HG03060 (cell line): ENCODE results near the gene ELMOD3.
"Not testable (repeated sequence)": the region's sequence is repeated elsewhere in the genome, so short reads cannot be mapped to it uniquely, and the experiment has no call there.

ENCODE experiments used
- ATAC-seq: cut with Tn5 transposase; IDR thresholded peaks from one replicate; pipeline ENCODE4 v1.9.1; 2021; ENCODE audit warnings: low read depth, moderate number of reproducible peaks; ENCODE audit not compliant: unreplicated experiment

Gene ELMOD3

DNA sequence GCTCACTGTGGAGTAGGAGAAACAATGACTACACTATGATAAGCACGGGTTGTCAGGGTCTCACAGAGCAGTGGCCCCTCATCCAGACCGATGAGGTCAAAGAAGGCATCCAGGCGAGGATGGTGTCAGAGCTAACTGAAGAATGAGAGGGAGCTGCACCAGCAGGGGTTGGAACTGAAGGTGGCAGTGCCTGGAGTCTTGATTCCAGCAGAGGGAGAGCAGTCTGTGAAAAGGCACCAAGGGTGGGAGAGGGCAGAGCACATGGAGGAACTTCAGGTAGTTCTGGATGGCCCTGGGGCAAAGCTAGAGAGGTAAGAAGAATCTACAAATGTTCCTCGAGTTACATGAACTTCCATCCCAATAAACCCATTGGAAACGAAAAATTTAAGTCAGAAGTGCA, 12.6 kb downstream of the ELMOD3 start:
- no peak for ATAC-seq

DNA sequence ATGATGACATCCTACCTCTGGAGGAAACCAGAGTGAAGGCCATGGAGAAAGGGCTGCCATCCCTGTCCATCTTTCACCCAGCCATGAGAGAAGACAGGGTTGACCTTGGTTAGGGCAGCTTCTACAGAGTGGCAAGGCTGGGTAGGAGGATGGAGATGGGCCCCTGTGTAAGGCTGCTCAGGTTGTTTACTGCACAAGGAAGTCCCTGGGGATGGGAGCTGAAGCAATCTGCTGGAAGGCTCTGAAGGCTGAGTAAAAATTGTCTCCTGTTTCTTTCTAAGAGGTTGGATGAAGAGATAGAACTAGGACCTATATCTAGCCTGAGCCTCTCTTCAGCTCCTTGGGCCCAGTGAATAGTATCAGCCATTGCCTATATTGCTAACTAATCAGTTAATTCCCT, 14.4 kb downstream of the ELMOD3 start:
- no peak for ATAC-seq

DNA sequence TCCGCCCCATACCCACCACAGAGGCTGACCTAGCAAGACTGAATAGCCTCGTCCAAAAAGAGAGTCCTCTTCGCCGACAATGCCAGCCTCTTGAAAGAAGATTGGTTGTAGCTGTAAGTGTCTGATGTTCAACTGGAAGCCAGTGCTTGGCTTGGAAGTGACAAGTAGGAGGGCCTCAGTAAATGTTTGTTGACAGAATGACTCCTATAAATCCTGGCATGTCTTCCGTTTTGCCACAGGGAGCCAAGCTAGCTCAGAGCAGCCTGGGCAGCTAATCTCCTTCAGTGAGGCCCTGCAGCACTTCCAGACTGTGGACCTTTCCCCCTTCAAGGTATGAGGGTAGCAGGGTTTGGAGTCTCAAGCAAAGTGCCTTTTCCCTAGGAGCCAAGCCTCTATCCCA, 14.9 kb downstream of the ELMOD3 start:
- no peak for ATAC-seq

DNA sequence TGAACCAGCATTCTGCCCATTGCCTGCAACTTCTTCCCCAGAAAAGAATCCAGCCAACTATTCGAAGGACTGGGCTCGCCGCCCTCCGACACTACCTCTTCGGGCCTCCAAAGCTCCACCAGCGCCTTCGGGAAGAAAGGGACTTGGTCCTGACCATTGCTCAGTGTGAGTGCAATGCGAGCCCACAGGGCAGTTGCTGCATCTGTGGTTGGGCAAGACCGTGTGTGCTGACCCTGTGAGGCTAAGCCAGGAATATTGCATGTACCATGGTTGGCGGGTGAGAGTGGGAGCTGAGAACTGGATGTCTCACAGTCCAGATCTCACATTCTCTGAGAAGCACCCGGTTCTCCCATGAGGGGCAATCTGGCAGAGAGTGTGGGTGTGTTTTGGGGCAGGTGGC, 16.5 kb downstream of the ELMOD3 start:
- no peak for ATAC-seq

DNA sequence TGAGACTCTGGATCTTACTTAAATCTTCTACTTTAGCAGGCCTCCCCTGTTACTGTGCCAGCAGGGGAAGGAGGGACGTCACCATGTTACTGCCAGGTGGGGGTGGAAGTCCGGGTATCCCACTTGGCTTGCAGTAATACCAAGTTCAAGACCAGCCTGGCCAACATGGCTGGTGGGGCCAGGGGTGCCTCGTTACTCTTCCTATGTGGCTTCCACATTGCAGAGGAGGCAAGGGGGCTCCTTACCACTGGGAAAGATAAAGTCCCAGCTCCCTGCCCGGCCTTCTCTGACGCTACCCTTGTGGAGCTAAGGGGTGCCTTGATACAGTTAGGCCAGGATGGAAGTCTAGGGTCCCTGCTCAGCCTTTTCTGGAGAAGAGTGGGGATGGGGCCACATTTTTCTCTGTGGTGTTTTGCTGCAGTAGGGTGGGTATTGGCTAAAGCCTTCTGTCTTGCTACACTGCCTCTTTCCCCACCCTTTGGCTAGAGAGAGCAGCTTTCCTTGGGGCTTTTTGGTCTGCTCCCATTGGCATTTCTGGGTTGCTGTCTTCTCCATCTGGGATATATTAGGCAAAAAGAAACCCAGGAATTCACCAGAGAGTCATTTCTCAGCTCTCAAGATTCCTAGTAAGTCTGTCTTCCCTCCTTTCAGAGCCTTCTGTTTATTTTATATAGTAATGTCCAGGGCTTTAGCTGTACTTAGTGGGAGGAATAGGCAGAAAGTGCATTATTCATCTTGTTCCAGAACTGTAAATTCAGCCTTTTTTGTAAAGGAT, 21.9 kb downstream of the ELMOD3 start:
- ATAC-seq = no peak

DNA sequence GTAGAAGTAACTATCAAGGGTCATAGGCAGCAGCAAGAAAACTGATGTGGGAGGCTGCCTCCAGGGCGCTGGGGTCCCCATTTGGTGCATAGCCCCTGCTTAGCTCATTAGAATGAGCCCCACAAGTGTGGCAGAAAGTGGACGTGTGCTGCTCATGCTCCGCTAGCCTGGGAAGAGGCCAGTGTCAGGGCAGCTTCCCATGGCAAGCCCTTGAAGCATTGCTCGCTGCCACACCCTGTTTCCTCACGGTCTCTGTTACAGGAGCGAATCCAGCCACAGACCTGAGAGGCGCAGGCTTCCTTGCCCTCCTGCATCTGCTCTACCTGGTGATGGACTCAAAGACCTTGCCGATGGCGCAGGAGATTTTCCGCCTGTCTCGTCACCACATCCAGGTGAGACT, 22.5 kb downstream of the ELMOD3 start:
- ATAC-seq = no peak

DNA sequence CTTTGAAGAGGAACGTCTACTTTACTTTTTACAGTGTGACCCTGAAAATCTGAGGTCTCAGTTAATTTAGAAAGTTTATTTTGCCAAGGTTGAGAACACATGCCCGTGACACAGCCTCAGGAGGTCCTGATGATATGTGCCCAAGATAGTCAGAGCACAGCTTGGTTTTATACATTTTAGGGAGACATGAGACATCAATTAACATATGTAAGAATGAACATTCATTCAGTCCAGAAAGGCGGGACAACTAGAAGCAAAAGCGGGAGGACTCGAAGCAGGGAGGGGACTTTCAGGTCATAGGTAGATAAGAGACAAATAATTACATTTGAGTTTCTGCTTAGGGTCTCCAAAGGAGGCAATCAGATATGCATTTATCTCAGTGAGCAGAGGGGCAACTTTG, 23.7 kb downstream of the ELMOD3 start:
- no peak for ATAC-seq

DNA sequence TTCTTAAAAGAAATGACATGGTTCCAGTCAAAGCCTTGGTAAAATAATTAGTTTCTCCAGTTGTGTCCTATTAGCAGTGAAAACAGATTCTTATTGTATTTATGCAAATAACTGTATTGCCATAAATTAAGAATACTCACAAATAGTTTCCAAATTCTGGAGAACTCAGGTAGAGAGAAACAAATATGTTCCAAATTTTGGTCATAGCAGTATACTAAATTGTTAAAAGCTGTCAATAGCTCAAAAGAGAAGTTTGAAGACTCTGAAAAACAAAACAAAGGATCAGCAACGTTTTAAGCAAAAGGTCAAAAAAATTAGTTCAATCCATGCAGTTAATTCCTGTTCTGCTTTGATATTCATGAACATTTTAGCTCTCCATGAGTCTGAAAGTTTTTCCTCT, 25.5 kb downstream of the ELMOD3 start:
- no peak for ATAC-seq

DNA sequence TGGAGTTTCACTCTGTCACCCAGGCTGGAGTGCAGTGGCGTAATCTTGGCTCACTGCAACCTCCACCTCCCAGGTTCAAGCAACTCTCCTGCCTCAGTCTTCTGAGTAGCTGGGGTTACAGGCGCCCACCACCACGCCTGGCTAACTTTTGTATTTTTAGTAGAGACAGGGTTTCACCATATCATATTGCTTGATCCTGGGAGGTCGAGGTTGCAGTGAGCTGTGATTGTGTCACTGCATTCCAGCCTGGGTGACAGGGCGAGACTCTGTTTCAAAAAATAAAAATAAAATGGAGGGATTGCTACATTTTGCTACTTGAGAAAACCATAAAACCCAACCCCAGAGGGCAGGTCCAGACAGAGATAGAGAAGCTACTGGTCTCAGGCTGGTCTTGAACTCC, 28.6 kb downstream of the ELMOD3 start:
- ATAC-seq = not testable (repeated sequence)

DNA sequence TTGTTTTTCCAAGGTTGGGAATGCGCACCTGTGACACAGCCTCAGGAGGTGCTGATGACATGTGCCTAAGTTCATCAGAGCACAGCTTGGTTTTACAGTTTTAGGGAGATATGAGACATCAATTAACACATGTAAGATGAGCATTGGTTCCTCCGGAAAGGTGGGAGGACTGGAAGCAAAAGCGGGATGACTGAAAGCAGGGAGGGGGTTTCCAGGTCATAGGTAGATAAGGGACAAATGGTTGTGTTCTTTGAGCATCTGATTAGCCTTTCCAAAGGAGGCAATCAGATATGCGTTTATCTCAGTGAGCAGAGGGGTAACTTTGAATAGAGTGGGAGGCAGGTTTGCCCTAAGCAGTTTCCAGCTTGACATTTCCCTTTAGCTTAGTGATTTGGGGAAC, 29.3 kb downstream of the ELMOD3 start:
- ATAC-seq = no peak

DNA sequence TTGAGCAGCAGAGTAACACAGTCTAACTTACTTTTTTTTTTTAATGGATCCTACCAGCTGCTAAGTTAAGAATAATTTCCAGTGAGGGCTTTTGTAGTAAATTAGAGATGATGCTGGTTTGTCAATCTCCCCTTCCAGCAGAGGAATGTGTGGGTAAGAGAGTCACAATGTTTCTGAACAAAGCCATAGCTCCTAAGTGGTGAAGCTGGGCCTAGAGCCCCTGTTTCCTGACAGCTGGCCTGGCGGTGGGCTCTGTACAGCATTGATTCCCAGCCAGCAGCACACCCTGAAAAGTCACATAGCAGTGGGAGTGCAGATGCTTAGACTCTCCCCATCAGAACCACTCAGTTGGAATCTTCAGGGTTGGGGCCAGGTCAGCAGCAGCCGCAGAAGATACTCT, 31.2 kb downstream of the ELMOD3 start:
- no peak for ATAC-seq

DNA sequence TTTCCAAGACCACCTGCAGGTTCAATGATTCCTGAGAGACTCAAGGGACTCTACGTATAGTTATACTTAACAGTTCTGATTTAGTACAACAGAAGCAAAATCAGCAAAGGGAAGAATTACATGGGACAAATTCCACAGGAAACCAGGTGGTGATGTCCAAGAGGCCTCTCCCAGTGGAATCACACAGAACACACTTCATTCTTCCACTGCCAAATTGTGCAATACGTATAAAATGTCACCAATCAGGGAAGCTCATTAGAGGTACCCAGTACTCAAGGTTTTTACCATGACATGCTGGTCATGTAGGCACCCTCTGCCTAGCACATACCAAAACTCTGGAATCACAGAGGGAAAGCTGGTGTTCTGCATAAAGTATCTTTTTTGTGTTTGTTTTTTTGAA, 33.2 kb downstream of the ELMOD3 start:
- ATAC-seq = no peak

DNA sequence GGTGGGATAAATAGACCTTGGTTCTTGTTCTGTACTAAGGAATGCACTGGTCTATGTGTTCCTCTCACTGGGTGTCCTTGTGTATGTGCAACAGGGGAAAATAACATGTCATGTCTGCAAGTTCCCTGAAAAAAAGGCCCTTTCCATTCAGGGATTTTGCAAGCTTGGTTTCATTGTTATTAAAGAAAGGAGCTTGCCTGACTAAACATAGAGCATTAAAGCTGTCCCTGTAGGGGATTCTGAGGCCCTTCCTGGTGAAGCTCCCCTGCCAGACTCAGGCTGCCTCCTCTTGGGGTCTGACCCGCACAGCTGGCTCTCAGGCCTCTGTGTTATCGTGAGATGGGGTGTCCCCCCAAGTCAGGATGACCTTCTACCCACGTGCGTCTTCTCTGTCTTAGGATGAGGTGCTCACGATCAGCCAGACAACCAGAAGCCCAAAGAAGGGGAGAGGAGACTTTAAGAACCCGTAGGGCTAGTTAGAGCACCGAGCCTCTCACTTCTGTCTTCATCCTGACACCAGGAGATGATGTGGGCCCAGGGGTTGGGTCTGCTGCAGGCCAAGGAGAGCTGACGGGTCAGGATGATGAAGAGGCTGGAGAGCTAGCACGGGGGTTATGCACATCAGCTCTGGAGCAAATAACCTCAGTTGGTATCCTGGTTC, 34.4 kb downstream of the ELMOD3 start:
- ATAC-seq = no peak

DNA sequence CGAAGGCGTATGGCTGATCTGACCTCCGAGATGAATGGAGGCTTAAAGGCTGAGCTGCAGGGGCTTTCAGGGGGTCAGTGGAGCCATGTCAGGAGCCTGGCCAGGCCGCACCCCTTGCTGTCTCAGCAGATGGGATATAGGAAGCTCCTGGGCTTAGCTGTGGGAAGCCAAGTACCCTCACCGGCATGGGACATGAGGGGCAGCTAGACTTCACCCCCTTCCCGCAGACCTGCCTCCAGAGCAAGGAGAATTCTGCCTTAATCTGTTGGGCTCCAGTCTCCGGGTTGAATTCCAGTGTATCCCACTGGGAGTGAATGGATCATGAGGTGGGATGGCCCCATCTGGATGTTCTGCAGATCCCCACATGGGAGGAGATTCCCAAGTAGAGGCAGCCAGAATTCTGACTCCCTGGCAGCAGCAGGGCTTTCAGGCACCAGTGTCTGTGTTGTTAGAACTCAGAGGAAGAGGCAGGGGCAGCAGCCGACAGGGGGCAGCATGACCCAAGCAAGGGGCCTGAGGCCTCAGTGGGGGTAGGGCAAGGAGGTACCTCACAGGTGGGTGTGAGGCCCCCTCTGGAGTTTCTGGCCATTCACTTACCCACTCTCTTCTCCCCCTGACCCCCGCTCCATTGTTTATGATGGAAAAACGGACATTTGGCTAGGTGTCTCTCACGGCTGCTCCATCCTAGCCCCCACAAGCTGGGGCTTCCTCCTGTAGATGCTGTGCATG, 36.5 kb downstream of the ELMOD3 start:
- no peak for ATAC-seq

DNA sequence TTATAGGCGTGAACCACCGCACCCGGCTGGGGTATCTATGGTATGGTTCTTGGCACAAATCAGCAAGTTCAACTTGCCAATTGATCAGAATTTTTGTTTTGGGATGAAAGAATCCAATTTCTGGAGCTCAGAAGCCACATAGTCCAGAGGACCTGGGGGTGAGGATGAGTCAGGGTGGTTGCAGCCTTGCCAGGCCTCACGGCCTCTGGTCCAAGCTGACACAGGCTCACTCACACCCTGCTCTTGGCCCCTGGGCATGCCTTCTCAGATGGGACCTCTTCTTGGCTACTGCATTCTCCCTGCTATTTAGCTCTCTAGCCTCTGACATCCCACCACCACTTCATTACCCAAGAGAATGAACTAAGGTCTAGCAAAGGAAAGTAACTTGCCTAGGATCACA, 39.3 kb downstream of the ELMOD3 start:
- ATAC-seq = no peak

DNA sequence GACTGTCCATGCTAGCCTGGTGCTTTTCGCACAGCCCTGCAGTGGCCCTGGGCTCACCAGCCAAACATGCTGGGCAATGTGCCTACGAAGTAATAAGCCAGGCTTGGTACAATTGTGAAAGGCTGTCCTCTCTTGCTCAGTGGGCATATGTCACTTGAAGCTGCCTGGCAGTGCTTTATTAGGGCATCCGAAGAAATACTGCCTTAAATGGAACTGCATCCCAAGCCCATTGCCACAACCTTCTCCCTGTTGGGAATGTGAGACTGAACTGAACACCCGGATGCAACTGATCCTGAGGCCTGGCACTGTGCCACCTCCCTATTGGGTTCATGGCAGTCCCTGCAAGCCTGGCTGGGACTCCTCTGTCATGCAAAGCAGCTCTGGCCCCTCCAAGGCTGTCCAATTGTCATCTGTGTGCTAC, 39.7 kb downstream of the ELMOD3 start:
- no peak for ATAC-seq

DNA sequence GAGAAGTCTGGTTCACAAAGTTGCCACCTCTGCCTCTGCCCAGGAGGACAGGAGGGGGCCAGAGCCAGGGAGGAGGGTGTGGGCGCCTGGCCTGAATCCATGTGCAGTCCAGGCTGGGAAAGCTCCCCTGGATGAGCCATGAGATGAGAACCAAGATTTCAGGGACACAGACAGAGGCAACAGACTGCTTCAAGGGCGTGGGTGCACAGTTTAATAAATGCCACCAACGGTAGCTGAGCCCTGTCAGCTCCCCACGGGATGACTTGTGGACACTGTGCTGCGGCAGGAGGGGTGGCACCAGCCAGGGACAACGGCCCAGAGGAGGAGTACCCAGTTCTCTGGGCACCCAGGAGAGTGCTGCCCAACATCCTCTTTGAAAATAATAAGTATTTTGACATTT, 40.4 kb downstream of the ELMOD3 start:
- ATAC-seq = no peak

DNA sequence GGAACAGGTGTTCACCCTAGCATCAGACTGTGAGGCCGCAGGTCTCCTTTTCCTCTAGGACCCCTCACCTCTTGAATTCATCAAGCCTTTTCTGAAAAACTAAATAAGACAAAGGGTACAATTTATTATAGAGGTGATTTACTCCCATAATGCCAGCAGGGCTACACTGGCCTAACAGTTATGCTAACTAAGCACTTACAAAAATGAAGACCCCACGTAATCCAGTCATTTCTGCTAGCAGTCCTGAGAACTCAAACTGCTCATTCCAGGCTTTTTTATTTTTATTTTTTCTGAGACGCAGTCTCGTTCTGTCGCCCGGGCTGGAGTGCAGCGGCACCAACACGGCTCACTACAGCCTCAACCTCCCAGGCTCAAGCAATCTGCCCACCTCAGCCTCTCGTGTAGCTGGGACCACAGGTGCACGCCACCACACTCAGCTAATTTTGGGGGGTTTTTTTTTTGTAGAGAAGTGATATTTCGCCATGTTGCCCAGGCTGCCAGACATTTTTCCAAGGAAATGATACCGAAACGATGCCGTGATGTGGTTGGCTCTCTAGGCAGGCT, 41.4 kb downstream of the ELMOD3 start:
- ATAC-seq = no peak

DNA sequence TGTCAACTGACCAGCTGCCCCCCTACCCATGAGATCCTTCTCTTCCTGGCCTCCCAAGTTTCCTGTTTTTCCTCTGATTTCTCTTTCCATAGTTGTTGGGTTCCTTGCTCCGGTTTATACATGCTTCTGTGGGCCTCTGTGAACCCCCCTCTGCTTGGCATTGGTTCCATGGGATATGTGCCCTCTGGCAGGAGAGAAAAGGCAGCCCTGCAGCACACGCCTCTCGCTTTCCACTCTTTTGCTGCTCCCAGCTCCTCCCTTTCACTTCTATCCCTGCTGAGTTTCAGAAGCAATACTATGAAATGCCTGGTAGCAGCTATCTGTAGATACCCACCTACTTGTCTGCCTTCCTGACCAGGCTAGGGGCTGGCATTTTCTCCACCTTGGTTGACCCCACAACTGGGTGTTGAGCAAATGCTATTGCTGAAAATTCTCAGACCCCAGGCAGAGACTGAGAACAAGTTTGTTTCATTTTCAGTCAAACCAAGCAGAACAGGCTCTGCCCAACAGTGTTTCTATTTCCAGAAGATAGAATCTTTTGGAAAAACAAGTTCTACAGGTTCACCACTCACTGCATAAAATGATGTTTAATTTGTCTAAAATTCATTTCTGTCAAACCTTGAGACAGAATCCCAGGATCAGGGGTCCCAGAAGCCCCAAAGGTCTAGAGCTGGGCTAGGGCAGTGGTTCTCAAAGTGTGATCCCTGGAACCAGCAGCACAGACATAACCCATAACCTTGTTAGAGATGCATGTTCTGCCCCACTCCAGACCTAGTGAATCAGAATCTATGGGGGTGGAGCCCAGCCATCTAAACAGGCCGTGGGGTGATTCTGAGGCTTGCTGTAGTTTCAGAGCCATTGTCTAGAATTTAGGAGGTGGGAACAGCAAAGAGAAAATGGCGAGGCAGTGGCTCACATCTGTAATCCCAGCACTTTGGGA, 42.2 kb downstream of the ELMOD3 start:
- ATAC-seq = no peak

DNA sequence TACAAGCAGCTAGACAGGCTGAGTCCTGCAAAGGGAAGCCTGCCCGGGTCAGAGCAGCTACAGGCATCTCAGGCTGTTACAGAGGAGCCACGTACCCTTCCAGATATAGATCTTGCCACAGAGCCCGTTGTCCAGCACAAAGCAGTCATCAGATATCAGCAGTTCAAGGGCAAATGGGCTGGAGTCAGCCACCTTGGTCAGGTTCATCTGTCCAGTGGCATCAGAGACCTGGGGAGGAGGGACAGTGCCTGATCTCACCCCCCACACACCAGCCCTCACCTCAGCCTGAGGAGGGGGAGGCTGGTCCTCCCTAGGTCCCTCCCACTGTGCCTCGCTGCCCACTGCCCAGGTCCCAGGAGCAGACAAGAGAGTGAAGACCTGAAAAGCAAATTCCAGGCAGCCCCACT, 43.4 kb downstream of the ELMOD3 start:
- ATAC-seq = no peak
